ENCODE results near the gene TMEM175. TPM values are rescaled to one million over a fixed set of nuclear protein-coding genes. Genes with fewer than 3 reads are reported as not detected.
A peak's percentile ranks its signal among the peaks of the same experiment; 100 is the strongest.

Gene TMEM175
- total RNA-seq, 1 experiment from 2014 or later = 22.3 TPM

GRCh38 chr4:949656-950055 is 17.4 kb downstream of the TMEM175 start:
- H3K9me3 Mint-ChIP-seq (ENCODE audit: unreplicated experiment) = no peaks in the 10 kb centered on the region
- intact Hi-C loops (cut with micrococcal nuclease; ENCODE audit: unreplicated experiment) = no loop called here
- no peak overlapping the region for H3K4me3 Mint-ChIP-seq (ENCODE audit: unreplicated experiment)
- H3K36me3 Mint-ChIP-seq (ENCODE audit: insufficient read depth, unreplicated experiment) = no peaks in the 10 kb centered on the region
- no peak for TF ChIP-seq CTCF (IDR thresholded peaks at IDR 0.05; ENCODE audit: insufficient read depth in 1 of 2, low read depth in 1 of 2, low read length in 1 of 2, severe bottlenecking in 1 of 2, unreplicated experiment in 1 of 2)
- POLR2A ChIA-PET = no interaction called here
- no peak overlapping the region for H3K27ac Mint-ChIP-seq (ENCODE audit: unreplicated experiment)
- Histone ChIP-seq H3K36me3 (ENCODE audit: control insufficient read depth, insufficient read depth, low read length) (no peaks in the 10 kb centered on the region), H3K27me3 (replicated peaks; ENCODE audit: control insufficient read depth, insufficient read depth, low read length) (no peaks in the 10 kb centered on the region), H3K4me1 (no peaks in the 10 kb centered on the region), H3K9me3 (no peaks in the 10 kb centered on the region), H3K4me3 (ENCODE audit: low read depth, low read length) (no peak overlapping the region)
- H3K27me3 Mint-ChIP-seq (ENCODE audit: insufficient read depth, unreplicated experiment) = no peaks in the 10 kb centered on the region
- BruUV-seq (replicated peaks) = no TSS peak
- DNase-seq = no peak
- CTCF ChIA-PET = no interaction called here
- peaks cover 7% of the 10 kb centered on the region for H3K4me1 Mint-ChIP-seq (ENCODE audit: low read depth, unreplicated experiment)

DNA sequence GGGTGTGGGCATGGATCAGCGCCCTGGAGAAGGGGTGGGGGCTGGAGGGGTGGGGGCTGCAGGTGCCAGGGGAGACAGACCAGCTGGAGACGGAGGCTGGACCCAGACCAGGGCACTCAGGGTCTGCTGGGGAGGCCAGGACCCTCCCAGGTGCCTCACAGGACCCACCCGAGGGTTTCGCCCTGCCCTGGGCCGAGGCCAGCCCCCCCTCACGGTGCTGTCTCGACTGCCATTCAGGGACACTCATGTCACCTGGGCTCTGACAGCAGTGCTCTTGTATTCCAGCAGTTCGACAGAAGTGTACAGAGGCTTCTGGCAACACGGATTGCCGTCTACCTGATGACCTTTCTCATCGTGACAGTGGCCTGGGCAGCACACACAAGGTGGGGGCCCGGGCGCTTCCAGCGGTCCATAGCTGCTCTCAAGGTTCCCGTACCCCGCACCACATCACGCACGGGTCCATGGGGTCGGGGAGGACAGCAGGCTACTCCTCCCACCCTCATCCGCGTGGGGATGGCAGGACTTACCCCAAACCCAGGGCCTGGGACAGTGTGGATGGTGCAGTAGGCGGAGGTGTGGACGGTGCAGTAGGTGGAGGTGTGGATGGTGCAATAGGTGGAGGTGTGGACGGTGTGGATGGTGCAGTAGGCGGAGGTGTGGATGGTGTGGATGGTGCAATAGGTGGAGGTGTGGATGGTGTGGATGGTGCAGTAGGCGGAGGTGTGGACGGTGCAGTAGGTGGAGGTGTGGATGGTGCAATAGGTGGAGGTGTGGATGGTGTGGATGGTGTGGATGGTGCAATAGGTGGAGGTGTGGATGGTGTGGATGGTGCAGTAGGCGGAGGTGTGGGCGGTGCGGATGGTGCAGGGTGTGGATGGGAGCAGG is 18.1 kb downstream of the TMEM175 start:
- H3K27me3 ChIP-seq (replicated peaks; ENCODE audit: control insufficient read depth, insufficient read depth, low read length) = no peaks in the 10 kb centered on the region
- BruUV-seq (replicated peaks) = no TSS peak
- Mint-ChIP-seq H3K27me3 (ENCODE audit: insufficient read depth, unreplicated experiment) (no peaks in the 10 kb centered on the region), H3K4me1 (ENCODE audit: low read depth, unreplicated experiment) (peaks cover 3% of the 10 kb centered on the region), H3K9me3 (ENCODE audit: unreplicated experiment) (no peaks in the 10 kb centered on the region), H3K27ac (ENCODE audit: unreplicated experiment) (no peak overlapping the region), H3K36me3 (ENCODE audit: insufficient read depth, unreplicated experiment) (no peaks in the 10 kb centered on the region), H3K4me3 (ENCODE audit: unreplicated experiment) (no peak overlapping the region)
- ChIA-PET CTCF (no interaction called here), POLR2A (no interaction called here)
- no peak overlapping the region for H3K4me3 ChIP-seq (ENCODE audit: low read depth, low read length)
- peak in 1 of 2 experiments; percentile 29 for DNase-seq
- intact Hi-C loops (cut with micrococcal nuclease; ENCODE audit: unreplicated experiment) = no loop called here
- H3K36me3 ChIP-seq (ENCODE audit: control insufficient read depth, insufficient read depth, low read length) = no peaks in the 10 kb centered on the region
- H3K4me1 ChIP-seq = no peaks in the 10 kb centered on the region
- no peaks in the 10 kb centered on the region for H3K9me3 ChIP-seq
- no peak for TF ChIP-seq CTCF (IDR thresholded peaks at IDR 0.05; ENCODE audit: insufficient read depth in 1 of 2, low read depth in 1 of 2, low read length in 1 of 2, severe bottlenecking in 1 of 2, unreplicated experiment in 1 of 2)

DNA sequence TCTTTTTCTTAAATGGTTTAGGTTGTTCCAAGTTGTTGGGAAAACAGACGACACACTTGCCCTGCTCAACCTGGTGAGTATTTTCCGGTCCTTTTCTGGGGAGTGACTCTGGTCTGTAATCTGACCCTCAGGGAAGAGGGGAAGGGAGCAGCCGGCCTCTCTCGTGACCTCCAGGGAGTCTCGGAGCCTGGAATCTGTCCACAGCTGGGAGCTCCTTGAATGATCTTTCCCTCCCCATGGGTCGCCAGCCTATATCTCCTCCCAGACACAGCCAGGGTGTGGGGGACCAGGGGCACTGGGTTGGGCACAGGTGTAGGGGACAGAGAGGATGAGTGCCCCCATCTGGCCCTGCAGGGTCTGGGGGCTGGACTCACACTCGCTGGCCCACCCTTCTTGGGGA is 18.9 kb downstream of the TMEM175 start:
- no peaks in the 10 kb centered on the region for H3K27me3 Mint-ChIP-seq (ENCODE audit: insufficient read depth, unreplicated experiment)
- no peak for TF ChIP-seq CTCF (IDR thresholded peaks at IDR 0.05; ENCODE audit: insufficient read depth in 1 of 2, low read depth in 1 of 2, low read length in 1 of 2, severe bottlenecking in 1 of 2, unreplicated experiment in 1 of 2)
- Histone ChIP-seq H3K27me3 (replicated peaks; ENCODE audit: control insufficient read depth, insufficient read depth, low read length) (no peaks in the 10 kb centered on the region), H3K36me3 (ENCODE audit: control insufficient read depth, insufficient read depth, low read length) (no peaks in the 10 kb centered on the region), H3K4me1 (no peaks in the 10 kb centered on the region), H3K4me3 (ENCODE audit: low read depth, low read length) (no peak overlapping the region), H3K9me3 (no peaks in the 10 kb centered on the region)
- DNase-seq = no peak
- no peaks in the 10 kb centered on the region for H3K4me1 Mint-ChIP-seq (ENCODE audit: low read depth, unreplicated experiment)
- ChIA-PET CTCF (no interaction called here), POLR2A (no interaction called here)
- no peak overlapping the region for H3K4me3 Mint-ChIP-seq (ENCODE audit: unreplicated experiment)
- H3K36me3 Mint-ChIP-seq (ENCODE audit: insufficient read depth, unreplicated experiment) = no peaks in the 10 kb centered on the region
- no peak overlapping the region for H3K27ac Mint-ChIP-seq (ENCODE audit: unreplicated experiment)
- BruUV-seq (replicated peaks) = no TSS peak
- intact Hi-C loops (cut with micrococcal nuclease; ENCODE audit: unreplicated experiment) = no loop called here
- no peaks in the 10 kb centered on the region for H3K9me3 Mint-ChIP-seq (ENCODE audit: unreplicated experiment)
